ENCODE measurements around the gene RPL10. TPM values are rescaled to one million over a fixed set of nuclear protein-coding genes. Genes with fewer than 3 reads are reported as not detected.

RPL10 gene
- total and polyA plus RNA-seq, 2 donors (not counting 3 experiments of a cell fraction or from before 2014, with no cell fraction given), result 2,493 to 7,586 TPM

GRCh38 chrX:154354013-154354412 is 44.2 kb upstream of the RPL10 start:
- dilution Hi-C loops (cut with MboI; ENCODE audit: extremely low pct_ligation_motif_present, low sequenced_read_pairs), result no loop called here
- H3K79me2 ChIP-seq (ENCODE audit: control insufficient read depth, insufficient read depth, low read length), result peaks cover 24% of the 10 kb centered on the region
- no peak overlapping the region for H2AFZ ChIP-seq (ENCODE audit: low read depth, low read length)
- H3K36me3 ChIP-seq (ENCODE audit: control insufficient read depth in 2 of 2, extremely low read depth in 1 of 2, insufficient read depth in 2 of 2, low read length in 2 of 2), result peaks cover 5 to 99% of the 10 kb centered on the region in 2 experiments
- ChIA-PET POLR2A (no interaction called here), CTCF (no interaction called here)
- intact Hi-C loops (cut with micrococcal nuclease), result no loop called here
- no peaks in the 10 kb centered on the region for H3K27me3 ChIP-seq (ENCODE audit: control insufficient read depth in 2 of 2, insufficient read depth in 2 of 2, low read length in 2 of 2)
- H3K4me3 ChIP-seq (replicated peaks in 1 of 3; ENCODE audit: insufficient read depth in 1 of 3, low read depth in 1 of 3, low read length in 3 of 3), result no peak overlapping the region
- H3K27ac ChIP-seq (ENCODE audit: insufficient read depth, low read depth, low read length), result no peak overlapping the region
- no peaks in the 10 kb centered on the region for H3K9me3 ChIP-seq (replicated peaks; ENCODE audit: control insufficient read depth, insufficient read depth, low read length)
- TF ChIP-seq MYC (IDR thresholded peaks at IDR 0.05; ENCODE audit: low read depth, low read length), result no peak
- TF ChIP-seq GATA2 (IDR thresholded peaks at IDR 0.05; ENCODE audit: insufficient read depth, insufficient read length, low read depth, low read length), result no peak
- TF ChIP-seq JUN (IDR thresholded peaks at IDR 0.05; ENCODE audit: borderline replicate concordance, insufficient read depth, insufficient read length, low read depth), result no peak
- no peak for TF ChIP-seq FOS (IDR thresholded peaks at IDR 0.05; ENCODE audit: borderline replicate concordance, insufficient read depth, low read length)
- no peak for TF ChIP-seq EZH2 (IDR thresholded peaks at IDR 0.05; ENCODE audit: borderline replicate concordance, low read depth, low read length, severe bottlenecking)
- TF ChIP-seq CTCF (IDR thresholded peaks at IDR 0.05; ENCODE audit: extremely low read depth in 1 of 2, insufficient read depth in 1 of 2, low read depth in 1 of 2, low read length in 2 of 2), result no peak
- TF ChIP-seq POLR2A (IDR thresholded peaks at IDR 0.05; ENCODE audit: low read depth, low read length), result no peak
- no peak overlapping the region for H3K4me2 ChIP-seq (ENCODE audit: insufficient read depth, low read length)
- BruUV-seq (replicated peaks), result no TSS peak
- no peaks in the 10 kb centered on the region for H4K20me1 ChIP-seq (replicated peaks; ENCODE audit: control insufficient read depth, extremely low read depth, insufficient read depth, low read length)
- no peak overlapping the region for H3K9ac ChIP-seq (replicated peaks; ENCODE audit: extremely low read depth, insufficient read depth, low read length)
- no peak for DNase-seq (ENCODE audit: low read depth, low spot score)
- H3K4me1 ChIP-seq (ENCODE audit: control insufficient read depth, extremely low read depth, insufficient read depth, low read length), result no peaks in the 10 kb centered on the region
- H3K9me1 ChIP-seq (replicated peaks; ENCODE audit: control insufficient read depth, extremely low read depth, insufficient read depth, low read length), result no peaks in the 10 kb centered on the region
- no peak for FAIRE-seq

GRCh38 chrX:154354516-154354915 is 43.7 kb upstream of the RPL10 start:
- TF ChIP-seq EZH2 (IDR thresholded peaks at IDR 0.05; ENCODE audit: borderline replicate concordance, low read depth, low read length, severe bottlenecking), result no peak
- Histone ChIP-seq H3K9ac (replicated peaks; ENCODE audit: extremely low read depth, insufficient read depth, low read length) (no peak overlapping the region), H2AFZ (ENCODE audit: low read depth, low read length) (no peak overlapping the region), H3K27me3 (ENCODE audit: control insufficient read depth in 2 of 2, insufficient read depth in 2 of 2, low read length in 2 of 2) (no peaks in the 10 kb centered on the region), H3K4me1 (ENCODE audit: control insufficient read depth, extremely low read depth, insufficient read depth, low read length) (no peaks in the 10 kb centered on the region), H3K79me2 (ENCODE audit: control insufficient read depth, insufficient read depth, low read length) (peaks cover 29% of the 10 kb centered on the region), H3K9me3 (replicated peaks; ENCODE audit: control insufficient read depth, insufficient read depth, low read length) (no peaks in the 10 kb centered on the region), H3K27ac (ENCODE audit: insufficient read depth, low read depth, low read length) (no peak overlapping the region), H3K4me2 (ENCODE audit: insufficient read depth, low read length) (no peak overlapping the region), H3K9me1 (replicated peaks; ENCODE audit: control insufficient read depth, extremely low read depth, insufficient read depth, low read length) (no peaks in the 10 kb centered on the region), H3K36me3 (ENCODE audit: control insufficient read depth in 2 of 2, extremely low read depth in 1 of 2, insufficient read depth in 2 of 2, low read length in 2 of 2) (peaks cover 7 to 99% of the 10 kb centered on the region in 2 experiments), H4K20me1 (replicated peaks; ENCODE audit: control insufficient read depth, extremely low read depth, insufficient read depth, low read length) (no peaks in the 10 kb centered on the region), H3K4me3 (replicated peaks in 1 of 3; ENCODE audit: insufficient read depth in 1 of 3, low read depth in 1 of 3, low read length in 3 of 3) (no peak overlapping the region)
- BruUV-seq (replicated peaks), result no TSS peak
- intact Hi-C loops (cut with micrococcal nuclease) (no loop called here), dilution Hi-C loops (cut with MboI; ENCODE audit: extremely low pct_ligation_motif_present, low sequenced_read_pairs) (no loop called here)
- DNase-seq (ENCODE audit: low read depth, low spot score) (no peak), FAIRE-seq (no peak)
- POLR2A ChIA-PET, result no interaction called here
- CTCF ChIA-PET, result no interaction called here

Data from endothelial cell of umbilical vein (primary cell).